C4-2B (cell line): Measurements from ENCODE around the gene UCP2.

ENCODE experiments used
- ZFX ChIP-seq: fragments of 450-650 bp; IDR thresholded peaks from 2 replicates; pipeline ENCODE4 v1.6.1; 2017
- TF ChIP-seq, protein P1 (sequence below): fragments of 450-650 bp; conservative IDR thresholded peaks from 2 replicates; pipeline ENCODE4 v1.5.1; 2017; ENCODE audit warnings: mild to moderate bottlenecking

DNA sequence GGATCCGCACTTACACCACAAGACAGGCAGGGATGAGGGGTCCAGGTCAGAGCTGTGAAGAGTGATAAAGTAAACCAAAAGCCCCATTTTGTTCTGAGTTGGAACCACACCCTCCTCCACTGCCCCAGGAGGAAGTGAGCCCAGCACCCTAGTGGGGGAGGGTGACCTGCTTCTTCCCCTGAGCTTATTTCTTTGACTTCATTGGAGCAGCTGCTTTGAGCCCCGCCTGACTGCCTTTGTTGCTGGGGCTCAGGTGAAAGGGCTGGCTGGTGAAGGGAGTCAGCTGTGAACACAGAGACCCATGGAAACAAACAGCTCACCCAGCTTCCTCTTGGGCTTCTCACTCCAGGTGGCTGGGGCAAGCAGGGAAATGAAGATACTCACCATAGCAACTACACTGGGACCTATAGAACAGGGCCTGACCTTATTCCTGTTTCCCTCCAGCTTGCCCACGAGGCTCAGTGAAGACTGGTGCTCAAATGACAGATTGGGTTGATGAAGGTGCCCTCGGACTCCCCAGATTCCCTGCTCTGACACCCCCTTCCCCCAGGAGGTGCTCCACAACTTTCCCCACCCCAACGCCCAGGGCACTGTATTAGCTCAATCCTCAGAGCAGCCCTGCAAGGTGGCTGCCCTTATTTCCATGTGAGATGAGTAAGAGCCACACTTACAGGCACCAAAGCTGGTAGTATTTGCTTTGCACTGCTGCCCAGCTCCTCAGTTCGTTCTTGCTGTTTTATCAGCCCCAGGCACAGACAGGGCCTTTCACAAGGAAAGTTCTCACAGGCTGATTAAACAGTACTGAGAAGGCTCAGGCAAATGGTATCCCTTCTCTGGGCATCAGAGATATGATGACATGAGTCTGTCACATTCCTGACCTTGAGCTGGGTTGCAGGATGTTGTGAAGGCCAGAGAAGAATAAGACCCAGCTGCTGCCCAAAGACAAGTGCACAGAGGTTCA is 2.4 kb downstream of the UCP2 start:
- TF ChIP-seq, protein P1, sequence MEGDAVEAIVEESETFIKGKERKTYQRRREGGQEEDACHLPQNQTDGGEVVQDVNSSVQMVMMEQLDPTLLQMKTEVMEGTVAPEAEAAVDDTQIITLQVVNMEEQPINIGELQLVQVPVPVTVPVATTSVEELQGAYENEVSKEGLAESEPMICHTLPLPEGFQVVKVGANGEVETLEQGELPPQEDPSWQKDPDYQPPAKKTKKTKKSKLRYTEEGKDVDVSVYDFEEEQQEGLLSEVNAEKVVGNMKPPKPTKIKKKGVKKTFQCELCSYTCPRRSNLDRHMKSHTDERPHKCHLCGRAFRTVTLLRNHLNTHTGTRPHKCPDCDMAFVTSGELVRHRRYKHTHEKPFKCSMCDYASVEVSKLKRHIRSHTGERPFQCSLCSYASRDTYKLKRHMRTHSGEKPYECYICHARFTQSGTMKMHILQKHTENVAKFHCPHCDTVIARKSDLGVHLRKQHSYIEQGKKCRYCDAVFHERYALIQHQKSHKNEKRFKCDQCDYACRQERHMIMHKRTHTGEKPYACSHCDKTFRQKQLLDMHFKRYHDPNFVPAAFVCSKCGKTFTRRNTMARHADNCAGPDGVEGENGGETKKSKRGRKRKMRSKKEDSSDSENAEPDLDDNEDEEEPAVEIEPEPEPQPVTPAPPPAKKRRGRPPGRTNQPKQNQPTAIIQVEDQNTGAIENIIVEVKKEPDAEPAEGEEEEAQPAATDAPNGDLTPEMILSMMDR = no peak
- TF ChIP-seq ZFX = no peak
